Measurements from ENCODE around the gene PABPN1L. TPM values are rescaled to one million over a fixed set of nuclear protein-coding genes. Genes with fewer than 3 reads are reported as not detected.

The PABPN1L gene
- total and polyA plus RNA-seq, 2 experiments from 2014 or later = not detected

- H3K27ac ChIP-seq (ENCODE audit: low read depth) = no peak overlapping the region
- H3K9me2 ChIP-seq (ENCODE audit: insufficient read depth) = no peaks in the 10 kb centered on the region
- ATAC-seq (no peak), DNase-seq (ENCODE audit: low spot score) (no peak)
- H3K4me1 ChIP-seq (ENCODE audit: insufficient read depth) = no peaks in the 10 kb centered on the region
- TF ChIP-seq REST (IDR thresholded peaks at IDR 0.05; ENCODE audit: unreplicated experiment) (no peak), CREB1 (CRISPR knock-in tag; IDR thresholded peaks at IDR 0.05; ENCODE audit: low read depth) (no peak), ZNF114 (CRISPR knock-in tag; IDR thresholded peaks at IDR 0.05) (no peak), POLR2AphosphoS5 (IDR thresholded peaks at IDR 0.05; ENCODE audit: low read depth) (no peak), NANOG (IDR thresholded peaks at IDR 0.05; ENCODE audit: borderline replicate concordance) (no peak), ETS1 (IDR thresholded peaks at IDR 0.05) (no peak), CTCF (conservative IDR thresholded peaks at IDR 0.05; ENCODE audit: low read depth in 2 of 2) (no peak), EZH2 (IDR thresholded peaks at IDR 0.05; ENCODE audit: low read depth, unreplicated experiment) (no peak), JUNB (IDR thresholded peaks at IDR 0.05; ENCODE audit: unreplicated experiment) (no peak), ZNF462 (CRISPR knock-in tag; IDR thresholded peaks at IDR 0.05) (no peak)
- H3K79me2 ChIP-seq (replicated peaks; ENCODE audit: insufficient read depth) = no peaks in the 10 kb centered on the region
- H3K4me2 ChIP-seq = no peak overlapping the region
- no peak overlapping the region for H3K4me3 Mint-ChIP-seq
- H4K20me1 ChIP-seq (replicated peaks; ENCODE audit: insufficient read depth) = no peaks in the 10 kb centered on the region
- H3K27me3 Mint-ChIP-seq (ENCODE audit: insufficient read depth, low read depth, poor library complexity) = peaks cover 6% of the 10 kb centered on the region
- H3K36me3 Mint-ChIP-seq (ENCODE audit: low read depth) = no peaks in the 10 kb centered on the region; the same call in 2 of the 3 replicates
- no peaks in the 10 kb centered on the region; the same call in 1 of the 3 replicates for H3K9me3 Mint-ChIP-seq
- H3K36me3 ChIP-seq (ENCODE audit: insufficient read depth) = no peaks in the 10 kb centered on the region
- H3K27ac Mint-ChIP-seq = no peak overlapping the region
- H3K4me3 ChIP-seq = no peak overlapping the region
- H3F3A ChIP-seq (replicated peaks; ENCODE audit: low read depth) = no peaks in the 10 kb centered on the region
- no peaks in the 10 kb centered on the region; the same call in 2 of the 3 replicates for H3K4me1 Mint-ChIP-seq
- no peak overlapping the region for H2AFZ ChIP-seq
- H3K27me3 ChIP-seq (ENCODE audit: insufficient read depth) = no peaks in the 10 kb centered on the region
These were observed 6.3 kb upstream of the PABPN1L start for GRCh38 chr16:88872650-88873331.

Measured in GM23338 (cell line).